H1 (cell line): ENCODE results near the gene THAP4. TPM values are rescaled to one million over a fixed set of nuclear protein-coding genes. Genes with fewer than 3 reads are reported as not detected.

Source experiments
- CTCF ChIA-PET: fragments of 300-600 bp; sonication (Branson Sonifier 250); formaldehyde crosslinking; loops from one replicate; lab custom pipeline; 2021; ENCODE audit not compliant: partially characterized antibody; lab: Charles Lee
- POLR2A ChIA-PET: fragments of 300-600 bp; sonication (Branson Sonifier 250); formaldehyde crosslinking; loops from one replicate; lab custom pipeline; 2021; ENCODE audit warnings: inconsistent platforms; ENCODE audit not compliant: partially characterized antibody; lab: Charles Lee
- DNase-seq, 2 experiments: peaks; one replicate each; pipeline versions ENCODE4 v3.0.0 to v3.0.0-alpha.2; 2010 to 2022; ENCODE audit warnings: low spot score in 2 of 2, low read depth in 1 of 2, mixed read lengths in 1 of 2
- FAIRE-seq: peaks from 2 replicates; lab custom pipeline; 2011; peaks lifted over from hg19 to GRCh38; lab: Jason Lieb, UNC
- H2AFZ ChIP-seq: 2 replicates; pipeline ENCODE4 v1.8.1; 2012; ENCODE audit warnings: low read length, inconsistent platforms
- H2AK5ac ChIP-seq: 2 replicates; pipeline ENCODE4 v1.6.1; 2013; ENCODE audit warnings: low read depth, low read length
- H2BK120ac ChIP-seq: replicated peaks from 2 replicates; pipeline ENCODE3; 2013; ENCODE audit warnings: low read depth, low read length, inconsistent platforms
- H2BK12ac ChIP-seq: 2 replicates; pipeline ENCODE4 v1.6.1; 2013; ENCODE audit warnings: low read depth, low read length
- H2BK15ac ChIP-seq: 2 replicates; pipeline ENCODE4 v1.6.1; 2013; ENCODE audit warnings: low read length
- H2BK20ac ChIP-seq: 2 replicates; pipeline ENCODE4 v1.6.1; 2013; ENCODE audit warnings: low read length
- H2BK5ac ChIP-seq: 2 replicates; pipeline ENCODE4 v1.6.1; 2013; ENCODE audit warnings: low read depth, low read length
- H3K14ac ChIP-seq: 2 replicates; pipeline ENCODE4 v1.6.1; 2013; ENCODE audit warnings: inconsistent platforms; ENCODE audit not compliant: insufficient read length
- H3K18ac ChIP-seq: 2 replicates; pipeline ENCODE4 v1.6.1; 2013; ENCODE audit warnings: low read length; ENCODE audit errors: extremely low read depth
- H3K23ac ChIP-seq: 2 replicates; pipeline ENCODE4 v1.6.1; 2013; ENCODE audit warnings: inconsistent platforms; ENCODE audit not compliant: insufficient read length
- H3K23me2 ChIP-seq: 2 replicates; pipeline ENCODE4 v1.6.1; 2013; ENCODE audit warnings: low read depth, low read length
- H3K27ac ChIP-seq: 2 replicates; pipeline ENCODE4 v1.6.1; 2011; ENCODE audit warnings: low read depth, low read length, inconsistent platforms
- H3K27me3 ChIP-seq, 4 experiments: replicated peaks in 1 of 4; 1 replicate in 1 of 4; 2 replicates in 3 of 4; pipeline versions ENCODE4 v1.6.1 to v1.8.1; 2011 to 2013; ENCODE audit warnings: low read length in 3 of 4, mild to moderate bottlenecking in 3 of 4, inconsistent platforms in 2 of 4, mixed read lengths in 2 of 4, moderate library complexity in 1 of 4; ENCODE audit not compliant: control insufficient read depth in 3 of 4, insufficient read depth in 3 of 4; ENCODE audit errors: extremely low read depth in 1 of 4
- H3K36me3 ChIP-seq, 4 experiments: 2 replicates each; pipeline versions ENCODE4 v1.6.1 to v1.8.1; 2011 to 2013; ENCODE audit warnings: mild to moderate bottlenecking in 4 of 4, low read length in 3 of 4, moderate library complexity in 2 of 4, control low read depth in 1 of 4, inconsistent platforms in 1 of 4; ENCODE audit not compliant: insufficient read depth in 4 of 4, control insufficient read depth in 2 of 4
- H3K4ac ChIP-seq: replicated peaks from 2 replicates; pipeline ENCODE3; 2013; ENCODE audit warnings: low read length, low read depth, mixed read lengths, inconsistent platforms; ENCODE audit not compliant: insufficient read length
- H3K4me1 ChIP-seq, 4 experiments: replicated peaks in 1 of 4; 1 replicate in 1 of 4; 2 replicates in 3 of 4; pipeline versions ENCODE4 v1.6.1 to v1.8.1; 2011 to 2013; ENCODE audit warnings: low read length in 3 of 4, inconsistent platforms in 2 of 4, mixed read lengths in 1 of 4; ENCODE audit not compliant: insufficient read depth in 4 of 4, control insufficient read depth in 3 of 4
- H3K4me2 ChIP-seq, 2 experiments: 2 replicates each; pipeline versions ENCODE4 v1.6.1 to v1.8.1; 2011 to 2013; ENCODE audit warnings: low read depth in 2 of 2, low read length in 2 of 2, control low read depth in 1 of 2, inconsistent platforms in 1 of 2, mild to moderate bottlenecking in 1 of 2; ENCODE audit not compliant: insufficient read depth in 1 of 2
- H3K4me3 ChIP-seq, 4 experiments: fragments of 200-600, 300-600 bp in 1 of 4; sonication (generic), shearing (Covaris generic), sonication (Bioruptor Twin) in 1 of 4; 2 replicates each; pipeline versions ENCODE4 v1.5.1 to v1.8.1; 2011 to 2016; ENCODE audit warnings: low read length in 4 of 4, low read depth in 3 of 4, control low read depth in 2 of 4, inconsistent platforms in 2 of 4, mild to moderate bottlenecking in 2 of 4, mixed read lengths in 1 of 4, moderate library complexity in 1 of 4; ENCODE audit not compliant: insufficient read depth in 2 of 4; ENCODE audit errors: extremely low read depth in 1 of 4
- H3K56ac ChIP-seq: replicated peaks from 2 replicates; pipeline ENCODE3; 2013; ENCODE audit warnings: low read depth, mild to moderate bottlenecking, mixed read lengths, low read length, inconsistent platforms; ENCODE audit not compliant: insufficient read length
- H3K79me1 ChIP-seq: 2 replicates; pipeline ENCODE4 v1.6.1; 2013; ENCODE audit warnings: low read depth, low read length, control low read depth
- H3K79me2 ChIP-seq, 2 experiments: 2 replicates each; pipeline versions ENCODE4 v1.6.1 to v1.8.1; 2012 to 2013; ENCODE audit warnings: low read length in 2 of 2, mild to moderate bottlenecking in 2 of 2, inconsistent platforms in 1 of 2; ENCODE audit not compliant: insufficient read depth in 2 of 2, control insufficient read depth in 1 of 2
- H3K9ac ChIP-seq, 4 experiments: replicated peaks in 1 of 4; 1 replicate in 1 of 4; 2 replicates in 3 of 4; pipeline versions ENCODE4 v1.6.1 to v1.8.1; 2011 to 2013; ENCODE audit warnings: low read depth in 3 of 4, low read length in 3 of 4, control low read depth in 2 of 4, mild to moderate bottlenecking in 2 of 4, moderate library complexity in 2 of 4, inconsistent platforms in 1 of 4; ENCODE audit errors: extremely low read depth in 1 of 4
- H3K9me3 ChIP-seq, 2 experiments: 2 replicates each; pipeline versions ENCODE4 v1.6.1 to v1.8.1; 2012 to 2013; ENCODE audit warnings: mild to moderate bottlenecking in 2 of 2, moderate library complexity in 2 of 2, control low read depth in 1 of 2, inconsistent platforms in 1 of 2, low read depth in 1 of 2, low read length in 1 of 2, mixed read lengths in 1 of 2; ENCODE audit not compliant: insufficient read depth in 2 of 2
- H4K20me1 ChIP-seq, 2 experiments: replicated peaks in 1 of 2; 2 replicates each; pipeline versions ENCODE3 to v1.8.1; 2011 to 2013; ENCODE audit warnings: inconsistent platforms in 2 of 2, low read length in 2 of 2, mild to moderate bottlenecking in 1 of 2; ENCODE audit not compliant: insufficient read depth in 2 of 2, control insufficient read depth in 1 of 2
- H4K5ac ChIP-seq: 2 replicates; pipeline ENCODE4 v1.6.1; 2013; ENCODE audit warnings: low read length, low read depth, mixed read lengths, inconsistent platforms; ENCODE audit not compliant: insufficient read length
- H4K8ac ChIP-seq: 2 replicates; pipeline ENCODE4 v1.8.0; 2013; ENCODE audit warnings: mild to moderate bottlenecking, moderate library complexity, low read length, inconsistent platforms; ENCODE audit not compliant: insufficient read depth; ENCODE audit errors: extremely low read depth
- H4K91ac ChIP-seq: replicated peaks from 2 replicates; pipeline ENCODE3; 2013; ENCODE audit warnings: low read length, mixed read lengths, inconsistent platforms; ENCODE audit not compliant: insufficient read length
- ASH2L ChIP-seq: fragments of 200-600, 300-600 bp; sonication (generic); IDR thresholded peaks from one replicate; pipeline ENCODE4 v1.7.1; 2017; ENCODE audit warnings: low read length
- BCL11A ChIP-seq, 2 experiments: IDR thresholded peaks; one replicate each; pipeline ENCODE4 v1.6.1; 2011; ENCODE audit warnings: low read depth in 2 of 2, low read length in 2 of 2, mild to moderate bottlenecking in 2 of 2
- CHD1 ChIP-seq: IDR thresholded peaks from 2 replicates; pipeline ENCODE4 v1.6.1; 2012; ENCODE audit warnings: low read depth, low read length, improper control_type of control experiment
- EZH2 ChIP-seq: fragments of 200-600 bp; sonication (generic); IDR thresholded peaks from 2 replicates; pipeline ENCODE4 v1.7.1; 2012; ENCODE audit warnings: low read depth, mild to moderate bottlenecking, moderate library complexity, low read length, inconsistent platforms; ENCODE audit not compliant: severe bottlenecking
- FOSL1 ChIP-seq: IDR thresholded peaks from 2 replicates; pipeline ENCODE4 v1.6.1; 2011; ENCODE audit warnings: mild to moderate bottlenecking, low read depth, low read length, moderate library complexity; ENCODE audit not compliant: insufficient read depth
- HDAC2 ChIP-seq, 2 experiments: fragments of 300-600 bp in 1 of 2; sonication (generic) in 1 of 2; IDR thresholded peaks; 2 replicates each; pipeline ENCODE4 v1.6.1; 2011 to 2012; ENCODE audit warnings: low read depth in 2 of 2, low read length in 2 of 2, mild to moderate bottlenecking in 2 of 2, moderate library complexity in 2 of 2, borderline replicate concordance in 1 of 2, inconsistent platforms in 1 of 2
- RAD21 ChIP-seq, 2 experiments: IDR thresholded peaks in 1 of 2; conservative IDR thresholded peaks in 1 of 2; 2 replicates each; pipeline ENCODE4 v1.6.1; 2011; ENCODE audit warnings: low read depth in 2 of 2, low read length in 2 of 2, improper control_type of control experiment in 1 of 2, inconsistent platforms in 1 of 2, mild to moderate bottlenecking in 1 of 2, moderate library complexity in 1 of 2
- SAP30 ChIP-seq: fragments of 300-600 bp; sonication (generic); IDR thresholded peaks from 2 replicates; pipeline ENCODE4 v1.7.1; 2012; ENCODE audit warnings: low read length, moderate library complexity, mild to moderate bottlenecking, inconsistent platforms; ENCODE audit not compliant: insufficient read depth, insufficient replicate concordance
- SUZ12 ChIP-seq: fragments of 200-600 bp; sonication (generic); IDR thresholded peaks from 2 replicates; pipeline ENCODE4 v1.6.1; 2012; ENCODE audit warnings: mild to moderate bottlenecking, inconsistent platforms, low read length, moderate library complexity, mixed read lengths
- TAF7 ChIP-seq: optimal IDR thresholded peaks from 2 replicates; pipeline ENCODE3; 2011; ENCODE audit warnings: low read depth, mild to moderate bottlenecking, inconsistent platforms, low read length, moderate library complexity, borderline replicate concordance
- TEAD4 ChIP-seq: IDR thresholded peaks from 2 replicates; pipeline ENCODE4 v1.6.1; 2012; ENCODE audit warnings: low read depth, low read length, inconsistent platforms, mixed read lengths
- WGBS, 2 experiments: shearing (Covaris generic) in 1 of 2; methylation state at CpG; one replicate each; pipeline versions ENCODE4 v1.1.6 to v1.1.7; 2013 to 2015; ENCODE audit warnings: low lambda C conversion rate in 2 of 2, mixed read lengths in 2 of 2, inconsistent platforms in 1 of 2, low coverage in 1 of 2, missing lambda C conversion rate in 1 of 2; ENCODE audit not compliant: insufficient replicate concordance in 2 of 2, insufficient coverage in 1 of 2, insufficient read length in 1 of 2; ENCODE audit errors: extremely low coverage in 1 of 2, missing lambda C conversion rate in 1 of 2; 5-methylcytosine and 5-hydroxymethylcytosine counted together
- polyA plus RNA-seq, 7 experiments: library from polyadenylated mRNA; depleted of rRNA in 3 of 7; stranded (reverse) in 5 of 7; unstranded in 2 of 7; fragments of >200 nt in 5 of 7; fragments of 200-250 nt in 2 of 7; gene quantifications; 1 replicate in 5 of 7; 2 replicates in 1 of 7; 4 replicates in 1 of 7; pipeline versions ENCODE4 v1.2.1 to v1.2.3, GENCODE V29; 2011 to 2013; ENCODE audit warnings: missing spikeins in 2 of 7, mixed read lengths in 2 of 7
- total RNA-seq: library from RNA; stranded (reverse); fragmentation: NEBNext Ultra II Directional; extraction: Animal tissue kit (Norgen Biotek cat#: 25700); gene quantifications from 2 replicates; pipeline ENCODE4 v1.2.1, GENCODE V29; 2021

Gene THAP4
- total and polyA plus RNA-seq, 2 of the 8 experiments (the other 6 are each of a cell fraction or from before 2014, with no cell fraction given): 78.9 to 83.6 TPM

GRCh38 chr2:241670333-241671110 is 33.6 kb upstream of the THAP4 start:
- ChIA-PET POLR2A (interaction anchor here (0.6 to 4.0 kb wide), 10 partner anchors 9 to 208 kb away, joined by 3 to 20 read pairs (median 4); partner anchors contain the start of genes ATG4B, DTYMK, ING5 and THAP4), CTCF (interaction anchor here (1.2 to 2.4 kb wide), 3 partner anchors 12 to 62 kb away, joined by 3 to 5 read pairs (median 3); no protein-coding TSS in a partner anchor)
- Histone ChIP-seq H4K20me1 (peaks cover 3 to 9% of the 10 kb centered on the region in 2 experiments), H3K4me1 (no peaks in the 10 kb centered on the region), H2AFZ (no peak overlapping the region), H2BK15ac (no peak overlapping the region), H3K18ac (no peak overlapping the region), H2BK5ac (no peak overlapping the region), H2BK120ac (no peak overlapping the region), H3K56ac (no peak overlapping the region), H3K4ac (no peak overlapping the region), H3K27me3 (no peaks in the 10 kb centered on the region), H3K14ac (no peak overlapping the region), H2BK12ac (no peak overlapping the region), H2BK20ac (no peak overlapping the region), H3K79me1 (no peaks in the 10 kb centered on the region; the same call in 1 of the 2 replicates), H4K5ac (no peak overlapping the region), H3K9ac (no peak overlapping the region), H3K23ac (no peak overlapping the region), H2AK5ac (no peak overlapping the region), H3K23me2 (no peaks in the 10 kb centered on the region), H3K79me2 (no peaks in the 10 kb centered on the region), H3K27ac (no peak overlapping the region), H3K9me3 (no peaks in the 10 kb centered on the region), H3K4me2 (no peak overlapping the region), H4K8ac (no peak overlapping the region), H4K91ac (no peak overlapping the region), H3K36me3 (peaks cover 9 to 33% (median 22%) of the 10 kb centered on the region in 4 experiments), H3K4me3 (no peak overlapping the region)
- FAIRE-seq (no peak), DNase-seq (no peak)
- 91% methylated on average over 30 of the region's 31 CpGs; no CpG with 5 or more reads in 1 of the 2 experiments for WGBS, 2 experiments
- no peak for TF ChIP-seq ASH2L
- TF ChIP-seq HDAC2 (IDR thresholded peaks at IDR 0.05; ENCODE audit: borderline replicate concordance in 1 of 2, low read depth in 2 of 2, low read length in 2 of 2): no peak
- no peak for TF ChIP-seq BCL11A (IDR thresholded peaks at IDR 0.05; ENCODE audit: low read depth in 2 of 2, low read length in 2 of 2)
- no peak for TF ChIP-seq CHD1
- no peak for TF ChIP-seq FOSL1
- no peak for TF ChIP-seq TEAD4
- no peak for TF ChIP-seq TAF7
- TF ChIP-seq RAD21 (IDR thresholded peaks at IDR 0.05 in 1 of 2, conservative IDR thresholded peaks at IDR 0.05 in 1 of 2; ENCODE audit: low read depth in 2 of 2, low read length in 2 of 2): no peak
- TF ChIP-seq SAP30: no peak
- no peak for TF ChIP-seq SUZ12
- TF ChIP-seq EZH2: no peak
